ENCODE data around the gene CRIP3. TPM values are rescaled to one million over a fixed set of nuclear protein-coding genes. Genes with fewer than 3 reads are reported as not detected.

CRIP3 gene
- total RNA-seq, 1 experiment from 2014 or later, result 16.9 TPM

- H3K79me2 ChIP-seq (ENCODE audit: insufficient read depth, low read length), result no peaks in the 10 kb centered on the region
- no peak overlapping the region for H3K56ac ChIP-seq (ENCODE audit: insufficient read length, low read depth, low read length)
- H2BK12ac ChIP-seq (ENCODE audit: insufficient read length, low read depth, low read length), result no peak overlapping the region
- no peak overlapping the region for H4K91ac ChIP-seq (ENCODE audit: insufficient read length, low read depth, low read length)
- H3K9me3 ChIP-seq (ENCODE audit: control insufficient read depth, low read depth, low read length), result no peaks in the 10 kb centered on the region
- no peak overlapping the region for H4K8ac ChIP-seq (replicated peaks; ENCODE audit: insufficient read length, low read depth, low read length)
- H2BK20ac ChIP-seq (ENCODE audit: low read depth, low read length, poor library complexity, severe bottlenecking), result no peak overlapping the region
- no peak overlapping the region for H3K23ac ChIP-seq (ENCODE audit: insufficient read length, low read depth, low read length)
- H3K4me1 Mint-ChIP-seq, result peaks cover 19 to 24% of the 10 kb centered on the region in 2 experiments
- no peaks in the 10 kb centered on the region for H3K27me3 ChIP-seq (ENCODE audit: insufficient read depth, low read length)
- no peak overlapping the region for H3K4me3 Mint-ChIP-seq
- no peak overlapping the region for H2AK5ac ChIP-seq (ENCODE audit: insufficient read length, low read length)
- no peak overlapping the region for H3K27ac ChIP-seq (ENCODE audit: insufficient read length, low read depth, low read length)
- no peak overlapping the region for H3K4me2 ChIP-seq (ENCODE audit: insufficient read depth, insufficient read length, low read length)
- no peaks in the 10 kb centered on the region for H3K9me3 Mint-ChIP-seq
- H2BK15ac ChIP-seq (ENCODE audit: low read depth, low read length), result no peak overlapping the region
- no peak for TF ChIP-seq CTCF (conservative IDR thresholded peaks at IDR 0.05)
- H3K23me2 ChIP-seq (ENCODE audit: insufficient read length, low read depth, low read length, poor library complexity, severe bottlenecking), result peaks cover 3% of the 10 kb centered on the region
- no peak overlapping the region for H3K14ac ChIP-seq (ENCODE audit: insufficient read depth, low read length)
- H3K9ac ChIP-seq (ENCODE audit: extremely low read depth, insufficient read length, low read length), result no peak overlapping the region
- H4K5ac ChIP-seq (ENCODE audit: insufficient read length, low read depth, low read length), result no peak overlapping the region
- no peak for DNase-seq
- H3K79me1 ChIP-seq (ENCODE audit: insufficient read depth, low read depth, low read length, poor library complexity, severe bottlenecking), result no peaks in the 10 kb centered on the region
- WGBS (ENCODE audit: extremely low coverage, insufficient read length, low lambda C conversion rate), result no CpG with 5 or more reads among the region's 1 CpG
- H2BK120ac ChIP-seq (ENCODE audit: low read depth, low read length, poor library complexity, severe bottlenecking), result no peak overlapping the region
- no peaks in the 10 kb centered on the region for H4K20me1 ChIP-seq (ENCODE audit: control insufficient read depth, insufficient read depth, insufficient read length)
- H2AFZ ChIP-seq (ENCODE audit: low read length), result no peak overlapping the region
- H3K4me1 ChIP-seq (ENCODE audit: insufficient read depth, low read length), result peaks cover 2% of the 10 kb centered on the region
- no peaks in the 10 kb centered on the region for H3K36me3 Mint-ChIP-seq (ENCODE audit: insufficient read depth in 1 of 3, low read depth in 3 of 3)
- H3K27ac Mint-ChIP-seq, result no peak overlapping the region
- H3K27me3 Mint-ChIP-seq (ENCODE audit: low read depth), result peaks cover 6% of the 10 kb centered on the region
- no peak overlapping the region for H3K4ac ChIP-seq (ENCODE audit: low read depth, low read length)
- no peak overlapping the region for H3K18ac ChIP-seq (ENCODE audit: insufficient read length, low read depth, low read length)
- H3T11ph ChIP-seq (ENCODE audit: low read length), result no peak overlapping the region
- no peak overlapping the region for H2BK5ac ChIP-seq (ENCODE audit: insufficient read length, low read length)
Measured at GRCh38 chr6:43313813-43314212, 5.2 kb upstream of the CRIP3 start.

All from H9 (cell line).